ENCODE measurements around the gene RAB7B.

DNA sequence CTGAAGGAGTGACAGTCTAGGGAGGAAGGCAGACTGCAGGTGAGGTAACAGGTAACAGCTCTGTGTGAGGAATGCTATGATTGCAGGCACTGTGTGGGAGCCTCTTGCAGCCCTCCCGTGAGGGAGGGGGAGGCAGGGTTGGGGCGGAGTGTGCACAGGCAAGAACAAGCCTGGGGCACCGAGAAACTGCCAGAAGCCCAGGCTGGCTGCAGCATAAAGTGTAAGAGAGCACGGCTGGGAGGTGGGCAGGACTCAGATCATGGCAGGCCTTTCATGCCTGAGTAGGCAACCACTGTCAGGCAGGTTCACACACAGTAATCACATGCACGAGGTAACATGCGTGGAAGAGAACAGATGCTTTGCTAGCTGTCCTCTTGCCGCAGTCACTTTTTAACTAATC lies 38.4 kb upstream of the RAB7B start:
- TF ChIP-seq, protein P1, sequence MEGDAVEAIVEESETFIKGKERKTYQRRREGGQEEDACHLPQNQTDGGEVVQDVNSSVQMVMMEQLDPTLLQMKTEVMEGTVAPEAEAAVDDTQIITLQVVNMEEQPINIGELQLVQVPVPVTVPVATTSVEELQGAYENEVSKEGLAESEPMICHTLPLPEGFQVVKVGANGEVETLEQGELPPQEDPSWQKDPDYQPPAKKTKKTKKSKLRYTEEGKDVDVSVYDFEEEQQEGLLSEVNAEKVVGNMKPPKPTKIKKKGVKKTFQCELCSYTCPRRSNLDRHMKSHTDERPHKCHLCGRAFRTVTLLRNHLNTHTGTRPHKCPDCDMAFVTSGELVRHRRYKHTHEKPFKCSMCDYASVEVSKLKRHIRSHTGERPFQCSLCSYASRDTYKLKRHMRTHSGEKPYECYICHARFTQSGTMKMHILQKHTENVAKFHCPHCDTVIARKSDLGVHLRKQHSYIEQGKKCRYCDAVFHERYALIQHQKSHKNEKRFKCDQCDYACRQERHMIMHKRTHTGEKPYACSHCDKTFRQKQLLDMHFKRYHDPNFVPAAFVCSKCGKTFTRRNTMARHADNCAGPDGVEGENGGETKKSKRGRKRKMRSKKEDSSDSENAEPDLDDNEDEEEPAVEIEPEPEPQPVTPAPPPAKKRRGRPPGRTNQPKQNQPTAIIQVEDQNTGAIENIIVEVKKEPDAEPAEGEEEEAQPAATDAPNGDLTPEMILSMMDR (IDR thresholded peaks at IDR 0.05): no peak
- TF ChIP-seq EP300 (IDR thresholded peaks at IDR 0.05) (no peak), POLR2A (IDR thresholded peaks at IDR 0.05) (no peak)
